WTC11 (cell line): ENCODE data around the gene DTWD2. TPM values are rescaled to one million over a fixed set of nuclear protein-coding genes. Genes with fewer than 3 reads are reported as not detected.

ENCODE experiments used
- ATAC-seq: fragments of 200-7000 bp; cut with Tn5 transposase; 2 replicates; pipeline ENCODE4 v1.10.0; 2021; ENCODE audit warnings: mild to moderate bottlenecking, moderate library complexity
- CTCF ChIA-PET: fragments of 300-600 bp; sonication (Branson Sonifier 250); formaldehyde crosslinking; loops from one replicate; lab custom pipeline; 2021; ENCODE audit warnings: antibody characterized with exemption; lab: Charles Lee
- POLR2A ChIA-PET: fragments of 350-600 bp; sonication (Branson Sonifier 250); formaldehyde crosslinking; loops from one replicate; lab custom pipeline; 2021; ENCODE audit warnings: antibody characterized with exemption; lab: Charles Lee
- DNase-seq: peaks from one replicate; pipeline ENCODE4 v3.0.0; 2021; ENCODE audit warnings: low spot score
- H3K27ac Mint-ChIP-seq: 2 replicates; pipeline ENCODE4 v1.8.0; 2021; ENCODE audit warnings: mixed read lengths
- H3K27me3 Mint-ChIP-seq: 2 replicates; pipeline ENCODE4 v1.8.0; 2021; ENCODE audit warnings: low read depth, mild to moderate bottlenecking, moderate library complexity, mixed read lengths
- H3K36me3 Mint-ChIP-seq: 2 replicates; pipeline ENCODE4 v1.8.0; 2021; ENCODE audit warnings: mixed read lengths
- H3K4me1 Mint-ChIP-seq: 2 replicates; pipeline ENCODE4 v1.8.0; 2022; ENCODE audit warnings: mixed read lengths
- H3K4me3 Mint-ChIP-seq: 2 replicates; pipeline ENCODE4 v1.8.0; 2021; ENCODE audit warnings: mild to moderate bottlenecking, moderate library complexity, mixed read lengths
- H3K9me3 Mint-ChIP-seq: 2 replicates; pipeline ENCODE4 v1.8.0; 2021; ENCODE audit warnings: mixed read lengths
- ELF4 ChIP-seq: sonication (generic); formaldehyde crosslinking; IDR thresholded peaks from 2 replicates; pipeline ENCODE4 v1.8.1; 2022; ENCODE audit warnings: low read depth, mild to moderate bottlenecking, moderate library complexity, missing genetic modification reagents
- ETV6 ChIP-seq: sonication (generic); formaldehyde crosslinking; IDR thresholded peaks from 2 replicates; pipeline ENCODE4 v1.8.1; 2022; ENCODE audit warnings: mild to moderate bottlenecking, missing genetic modification reagents
- GABPB1 ChIP-seq: sonication (generic); formaldehyde crosslinking; IDR thresholded peaks from 2 replicates; pipeline ENCODE4 v1.8.1; 2023; ENCODE audit warnings: mild to moderate bottlenecking, missing genetic modification reagents
- GRHL2 ChIP-seq: fragments of 250-450 bp; sonication (Bioruptor Pico); IDR thresholded peaks from 2 replicates; pipeline ENCODE4 v1.8.0; 2022; ENCODE audit warnings: mild to moderate bottlenecking, moderate library complexity; ENCODE audit not compliant: insufficient replicate concordance, severe bottlenecking
- GTF2I ChIP-seq: fragments of 250-450 bp; sonication (Bioruptor Pico); conservative IDR thresholded peaks from 2 replicates; pipeline ENCODE4 v1.4.0; 2021; ENCODE audit warnings: mild to moderate bottlenecking
- KAT7 ChIP-seq: sonication (generic); formaldehyde crosslinking; IDR thresholded peaks from 2 replicates; pipeline ENCODE4 v1.8.1; 2023; ENCODE audit warnings: missing genetic modification reagents, mild to moderate bottlenecking, borderline replicate concordance
- MXD4 ChIP-seq: fragments of 250-450 bp; sonication (Bioruptor Pico); IDR thresholded peaks from 2 replicates; pipeline ENCODE4 v1.8.0; 2021; ENCODE audit warnings: mild to moderate bottlenecking, moderate library complexity, borderline replicate concordance
- NR3C1 ChIP-seq: sonication (generic); formaldehyde crosslinking; conservative IDR thresholded peaks from 2 replicates; pipeline ENCODE4 v1.8.1; 2023; ENCODE audit warnings: low read depth, mild to moderate bottlenecking, missing genetic modification reagents
- OVOL2 ChIP-seq: fragments of 250-450 bp; sonication (Bioruptor Pico); IDR thresholded peaks from 2 replicates; pipeline ENCODE4 v1.9.0; 2021; ENCODE audit warnings: mild to moderate bottlenecking, borderline replicate concordance
- SMAD3 ChIP-seq: sonication (generic); formaldehyde crosslinking; IDR thresholded peaks from 2 replicates; pipeline ENCODE4 v1.8.0; 2022; ENCODE audit warnings: missing genetic modification reagents, mild to moderate bottlenecking, borderline replicate concordance
- SMAD4 ChIP-seq: sonication (generic); formaldehyde crosslinking; IDR thresholded peaks from 2 replicates; pipeline ENCODE4 v1.8.0; 2022; ENCODE audit warnings: mild to moderate bottlenecking, missing genetic modification reagents
- SOX15 ChIP-seq: fragments of 250-450 bp; sonication (Bioruptor Pico); IDR thresholded peaks from 2 replicates; pipeline ENCODE4 v1.9.0; 2021; ENCODE audit warnings: mild to moderate bottlenecking
- ZNF121 ChIP-seq: sonication (generic); formaldehyde crosslinking; IDR thresholded peaks from 2 replicates; pipeline ENCODE4 v1.8.0; 2023; ENCODE audit warnings: missing genetic modification reagents
- ZNF416 ChIP-seq: fragments of 250-450 bp; sonication (Bioruptor Pico); IDR thresholded peaks from 2 replicates; pipeline ENCODE4 v1.9.0; 2021; ENCODE audit warnings: mild to moderate bottlenecking, inconsistent platforms
- ZNF671 ChIP-seq: fragments of 250-450 bp; sonication (Bioruptor Pico); IDR thresholded peaks from 2 replicates; pipeline ENCODE4 v1.8.0; 2021; ENCODE audit warnings: mild to moderate bottlenecking
- total RNA-seq: library from RNA; stranded (reverse); gene quantifications from 3 replicates; pipeline ENCODE4 v1.2.3, GENCODE V29; 2021
- TF ChIP-seq, protein P1 (sequence below): sonication (generic); formaldehyde crosslinking; conservative IDR thresholded peaks from 2 replicates; pipeline ENCODE4 v1.8.1; 2022; ENCODE audit warnings: mild to moderate bottlenecking, missing genetic modification reagents
- TF ChIP-seq, protein P2 (sequence below): sonication (generic); formaldehyde crosslinking; IDR thresholded peaks from 2 replicates; pipeline ENCODE4 v1.8.1; 2023; ENCODE audit warnings: mild to moderate bottlenecking, missing genetic modification reagents, borderline replicate concordance
- TF ChIP-seq, protein P3 (sequence below): sonication (generic); formaldehyde crosslinking; IDR thresholded peaks from 2 replicates; pipeline ENCODE4 v1.8.0; 2023; ENCODE audit warnings: missing genetic modification reagents
- TF ChIP-seq, protein P4 (sequence below): sonication (generic); formaldehyde crosslinking; IDR thresholded peaks from 2 replicates; pipeline ENCODE4 v1.8.1; 2022; ENCODE audit warnings: low read depth, mild to moderate bottlenecking, moderate library complexity, missing genetic modification reagents, borderline replicate concordance
- TF ChIP-seq, protein P5 (sequence below): fragments of 250-450 bp; sonication (Bioruptor Pico); conservative IDR thresholded peaks from 2 replicates; pipeline ENCODE4 v1.9.0; 2021; ENCODE audit warnings: mild to moderate bottlenecking
- TF ChIP-seq, protein P6 (sequence below): sonication (generic); formaldehyde crosslinking; IDR thresholded peaks from 2 replicates; pipeline ENCODE4 v1.8.0; 2022; ENCODE audit warnings: mild to moderate bottlenecking, missing genetic modification reagents

DTWD2 gene
- total RNA-seq, 1 experiment from 2014 or later, result 13.1 TPM

DNA sequence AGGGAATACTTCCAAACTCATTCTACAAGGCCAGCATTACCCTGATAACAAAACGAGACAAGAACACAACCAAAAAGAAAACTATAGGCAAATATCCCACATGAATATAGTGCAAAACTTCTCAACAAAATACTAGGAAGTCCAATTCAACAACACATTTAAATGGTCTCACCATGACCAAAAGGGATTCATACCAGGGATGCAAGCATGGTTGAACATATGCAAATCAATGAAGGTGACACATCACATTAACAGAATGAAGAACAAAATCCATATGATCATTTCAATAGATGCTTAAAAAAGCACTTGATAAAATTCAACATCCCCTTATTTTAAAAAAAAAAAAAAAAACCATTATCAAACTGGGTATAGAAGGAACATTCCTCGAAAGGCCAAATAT is 186.0 kb downstream of the DTWD2 start:
- ChIA-PET CTCF (no interaction called here), POLR2A (no interaction called here)
- Mint-ChIP-seq H3K27me3 (no peaks in the 10 kb centered on the region), H3K36me3 (peaks cover 4% of the 10 kb centered on the region), H3K9me3 (peaks cover 32% of the 10 kb centered on the region), H3K4me1 (peaks cover 12% of the 10 kb centered on the region), H3K4me3 (no peak overlapping the region), H3K27ac (no peak overlapping the region)
- no peak for DNase-seq
- ATAC-seq, result no peak
- TF ChIP-seq NR3C1 (CRISPR knock-in tag), result no peak
- TF ChIP-seq ZNF416 (CRISPR knock-in tag), result no peak
- no peak for TF ChIP-seq MXD4 (CRISPR knock-in tag)
- TF ChIP-seq KAT7 (CRISPR knock-in tag), result no peak
- no peak for TF ChIP-seq ETV6 (CRISPR knock-in tag)
- TF ChIP-seq, protein P1, sequence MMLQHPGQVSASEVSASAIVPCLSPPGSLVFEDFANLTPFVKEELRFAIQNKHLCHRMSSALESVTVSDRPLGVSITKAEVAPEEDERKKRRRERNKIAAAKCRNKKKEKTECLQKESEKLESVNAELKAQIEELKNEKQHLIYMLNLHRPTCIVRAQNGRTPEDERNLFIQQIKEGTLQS (CRISPR knock-in tag), result no peak
- TF ChIP-seq GRHL2 (CRISPR knock-in tag), result no peak
- TF ChIP-seq GABPB1 (CRISPR knock-in tag), result no peak
- TF ChIP-seq ZNF671 (CRISPR knock-in tag), result no peak
- TF ChIP-seq, protein P2, sequence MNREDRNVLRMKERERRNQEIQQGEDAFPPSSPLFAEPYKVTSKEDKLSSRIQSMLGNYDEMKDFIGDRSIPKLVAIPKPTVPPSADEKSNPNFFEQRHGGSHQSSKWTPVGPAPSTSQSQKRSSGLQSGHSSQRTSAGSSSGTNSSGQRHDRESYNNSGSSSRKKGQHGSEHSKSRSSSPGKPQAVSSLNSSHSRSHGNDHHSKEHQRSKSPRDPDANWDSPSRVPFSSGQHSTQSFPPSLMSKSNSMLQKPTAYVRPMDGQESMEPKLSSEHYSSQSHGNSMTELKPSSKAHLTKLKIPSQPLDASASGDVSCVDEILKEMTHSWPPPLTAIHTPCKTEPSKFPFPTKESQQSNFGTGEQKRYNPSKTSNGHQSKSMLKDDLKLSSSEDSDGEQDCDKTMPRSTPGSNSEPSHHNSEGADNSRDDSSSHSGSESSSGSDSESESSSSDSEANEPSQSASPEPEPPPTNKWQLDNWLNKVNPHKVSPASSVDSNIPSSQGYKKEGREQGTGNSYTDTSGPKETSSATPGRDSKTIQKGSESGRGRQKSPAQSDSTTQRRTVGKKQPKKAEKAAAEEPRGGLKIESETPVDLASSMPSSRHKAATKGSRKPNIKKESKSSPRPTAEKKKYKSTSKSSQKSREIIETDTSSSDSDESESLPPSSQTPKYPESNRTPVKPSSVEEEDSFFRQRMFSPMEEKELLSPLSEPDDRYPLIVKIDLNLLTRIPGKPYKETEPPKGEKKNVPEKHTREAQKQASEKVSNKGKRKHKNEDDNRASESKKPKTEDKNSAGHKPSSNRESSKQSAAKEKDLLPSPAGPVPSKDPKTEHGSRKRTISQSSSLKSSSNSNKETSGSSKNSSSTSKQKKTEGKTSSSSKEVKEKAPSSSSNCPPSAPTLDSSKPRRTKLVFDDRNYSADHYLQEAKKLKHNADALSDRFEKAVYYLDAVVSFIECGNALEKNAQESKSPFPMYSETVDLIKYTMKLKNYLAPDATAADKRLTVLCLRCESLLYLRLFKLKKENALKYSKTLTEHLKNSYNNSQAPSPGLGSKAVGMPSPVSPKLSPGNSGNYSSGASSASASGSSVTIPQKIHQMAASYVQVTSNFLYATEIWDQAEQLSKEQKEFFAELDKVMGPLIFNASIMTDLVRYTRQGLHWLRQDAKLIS (CRISPR knock-in tag), result no peak
- TF ChIP-seq, protein P3, sequence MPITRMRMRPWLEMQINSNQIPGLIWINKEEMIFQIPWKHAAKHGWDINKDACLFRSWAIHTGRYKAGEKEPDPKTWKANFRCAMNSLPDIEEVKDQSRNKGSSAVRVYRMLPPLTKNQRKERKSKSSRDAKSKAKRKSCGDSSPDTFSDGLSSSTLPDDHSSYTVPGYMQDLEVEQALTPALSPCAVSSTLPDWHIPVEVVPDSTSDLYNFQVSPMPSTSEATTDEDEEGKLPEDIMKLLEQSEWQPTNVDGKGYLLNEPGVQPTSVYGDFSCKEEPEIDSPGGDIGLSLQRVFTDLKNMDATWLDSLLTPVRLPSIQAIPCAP (CRISPR knock-in tag), result no peak
- TF ChIP-seq GTF2I (CRISPR knock-in tag), result no peak
- TF ChIP-seq ELF4 (CRISPR knock-in tag), result no peak
- TF ChIP-seq SMAD4 (CRISPR knock-in tag), result no peak
- TF ChIP-seq SMAD3, result no peak
- TF ChIP-seq ZNF121 (CRISPR knock-in tag), result no peak

DNA sequence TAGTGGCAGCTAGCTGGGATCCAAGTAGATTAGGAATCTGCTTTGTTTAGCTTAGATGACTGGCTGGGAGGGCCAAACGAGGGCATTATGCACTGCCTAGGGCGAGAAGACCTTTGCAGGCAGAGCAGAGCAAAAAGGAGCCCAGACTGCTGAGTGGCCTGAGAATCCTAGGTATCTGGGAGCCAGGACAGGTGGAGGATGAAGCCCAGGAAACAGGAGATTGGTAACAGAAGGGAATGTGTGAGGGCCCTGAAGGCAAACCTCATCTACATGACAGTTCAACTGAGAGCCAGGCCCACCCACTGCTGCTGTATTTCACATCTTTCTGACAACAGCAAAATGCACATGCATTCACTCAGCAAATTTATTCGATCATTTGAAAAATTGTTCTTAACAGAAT is 192.3 kb downstream of the DTWD2 start:
- Mint-ChIP-seq H3K4me3 (no peak overlapping the region), H3K36me3 (peaks cover 7% of the 10 kb centered on the region), H3K27ac (peak overlapping the region; percentile 88), H3K27me3 (no peaks in the 10 kb centered on the region), H3K4me1 (peaks cover 52% of the 10 kb centered on the region), H3K9me3 (peaks cover 15% of the 10 kb centered on the region)
- DNase-seq (peak; percentile 44), ATAC-seq (peak; percentile 96)
- ChIA-PET POLR2A (no interaction called here), CTCF (no interaction called here)
- TF ChIP-seq ETV6 (CRISPR knock-in tag) (0 out of 2 replicates have a peak, but pooled peaks have one; percentile 33), OVOL2 (no peak), GRHL2 (CRISPR knock-in tag) (no peak), SOX15 (CRISPR knock-in tag) (no peak)
- TF ChIP-seq, protein P4, sequence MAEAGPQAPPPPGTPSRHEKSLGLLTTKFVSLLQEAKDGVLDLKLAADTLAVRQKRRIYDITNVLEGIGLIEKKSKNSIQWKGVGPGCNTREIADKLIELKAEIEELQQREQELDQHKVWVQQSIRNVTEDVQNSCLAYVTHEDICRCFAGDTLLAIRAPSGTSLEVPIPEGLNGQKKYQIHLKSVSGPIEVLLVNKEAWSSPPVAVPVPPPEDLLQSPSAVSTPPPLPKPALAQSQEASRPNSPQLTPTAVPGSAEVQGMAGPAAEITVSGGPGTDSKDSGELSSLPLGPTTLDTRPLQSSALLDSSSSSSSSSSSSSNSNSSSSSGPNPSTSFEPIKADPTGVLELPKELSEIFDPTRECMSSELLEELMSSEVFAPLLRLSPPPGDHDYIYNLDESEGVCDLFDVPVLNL, result no peak
- TF ChIP-seq, protein P5, sequence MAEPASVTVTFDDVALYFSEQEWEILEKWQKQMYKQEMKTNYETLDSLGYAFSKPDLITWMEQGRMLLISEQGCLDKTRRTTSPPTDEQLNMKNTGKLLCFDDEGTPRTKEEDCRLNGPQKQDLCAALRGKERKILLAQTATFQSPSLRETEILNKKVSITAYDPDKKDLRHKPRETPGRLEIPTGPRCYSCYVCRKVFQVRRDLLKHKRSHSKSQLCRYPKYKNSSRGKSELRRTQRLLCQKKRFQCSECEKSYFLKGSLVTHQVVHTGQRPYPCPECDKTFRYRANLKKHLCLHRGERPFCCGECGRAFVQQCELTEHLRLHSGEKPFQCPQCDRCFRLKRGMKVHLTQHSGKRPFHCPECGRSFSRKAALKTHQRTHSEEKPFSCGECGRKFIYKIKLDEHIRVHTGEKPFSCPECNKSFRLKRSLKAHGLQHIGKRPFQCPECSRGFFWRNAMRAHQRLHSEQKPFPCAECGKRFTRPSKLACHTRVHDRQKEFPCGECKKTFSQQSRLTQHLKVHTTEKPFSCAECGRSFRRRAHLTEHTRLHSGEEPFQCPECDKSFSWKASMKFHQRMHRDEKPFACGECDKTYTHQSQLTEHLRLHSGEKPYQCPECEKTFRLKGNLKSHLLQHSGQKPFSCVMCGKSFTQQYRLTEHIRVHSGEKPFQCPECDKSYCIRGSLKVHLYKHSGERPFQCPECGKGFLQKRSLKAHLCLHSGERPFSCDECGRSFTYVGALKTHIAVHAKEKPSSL, result no peak
- TF ChIP-seq, protein P6, sequence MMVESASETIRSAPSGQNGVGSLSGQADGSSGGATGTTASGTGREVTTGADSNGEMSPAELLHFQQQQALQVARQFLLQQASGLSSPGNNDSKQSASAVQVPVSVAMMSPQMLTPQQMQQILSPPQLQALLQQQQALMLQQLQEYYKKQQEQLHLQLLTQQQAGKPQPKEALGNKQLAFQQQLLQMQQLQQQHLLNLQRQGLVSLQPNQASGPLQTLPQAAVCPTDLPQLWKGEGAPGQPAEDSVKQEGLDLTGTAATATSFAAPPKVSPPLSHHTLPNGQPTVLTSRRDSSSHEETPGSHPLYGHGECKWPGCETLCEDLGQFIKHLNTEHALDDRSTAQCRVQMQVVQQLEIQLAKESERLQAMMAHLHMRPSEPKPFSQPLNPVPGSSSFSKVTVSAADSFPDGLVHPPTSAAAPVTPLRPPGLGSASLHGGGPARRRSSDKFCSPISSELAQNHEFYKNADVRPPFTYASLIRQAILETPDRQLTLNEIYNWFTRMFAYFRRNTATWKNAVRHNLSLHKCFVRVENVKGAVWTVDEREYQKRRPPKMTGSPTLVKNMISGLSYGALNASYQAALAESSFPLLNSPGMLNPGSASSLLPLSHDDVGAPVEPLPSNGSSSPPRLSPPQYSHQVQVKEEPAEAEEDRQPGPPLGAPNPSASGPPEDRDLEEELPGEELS (CRISPR knock-in tag), result 0 out of 2 replicates have a peak, but pooled peaks have one; percentile 39
- TF ChIP-seq, protein P2 (CRISPR knock-in tag), result 0 out of 2 replicates have a peak, but pooled peaks have one; percentile 23
